ENCODE measurements around the gene KCNQ5.

The KCNQ5 gene

GRCh38 chr6:72810571-72811280 is 188.9 kb downstream of the KCNQ5 start:
- DNase-seq: no peak

- no peak for DNase-seq
These were observed 190.1 kb downstream of the KCNQ5 start for GRCh38 chr6:72811971-72812421.

- no peak for DNase-seq
These were observed 192.1 kb downstream of the KCNQ5 start for GRCh38 chr6:72813807-72814596.

GRCh38 chr6:72816022-72816421 is 194.2 kb downstream of the KCNQ5 start:
- no peak for DNase-seq

GRCh38 chr6:72817208-72817607 is 195.3 kb downstream of the KCNQ5 start:
- DNase-seq: no peak

- no peak for DNase-seq
These were observed 197.7 kb downstream of the KCNQ5 start for GRCh38 chr6:72819609-72820008.

- DNase-seq: no peak
These were observed 198.3 kb downstream of the KCNQ5 start for GRCh38 chr6:72820153-72820552.

GRCh38 chr6:72820906-72821305 is 199.0 kb downstream of the KCNQ5 start:
- DNase-seq: no peak

GRCh38 chr6:72822023-72822422 is 200.2 kb downstream of the KCNQ5 start:
- DNase-seq: no peak

GRCh38 chr6:72822691-72823090 is 200.8 kb downstream of the KCNQ5 start:
- no peak for DNase-seq

- no peak for DNase-seq
These were observed 203.0 kb downstream of the KCNQ5 start for GRCh38 chr6:72824833-72825232.

GRCh38 chr6:72825315-72825911 is 203.5 kb downstream of the KCNQ5 start:
- no peak for DNase-seq

GRCh38 chr6:72826037-72826436 is 204.2 kb downstream of the KCNQ5 start:
- DNase-seq: no peak

GRCh38 chr6:72826744-72827438 is 205.0 kb downstream of the KCNQ5 start:
- no peak for DNase-seq

GRCh38 chr6:72828904-72829303 is 207.0 kb downstream of the KCNQ5 start:
- DNase-seq: no peak

- no peak for DNase-seq
These were observed 210.4 kb downstream of the KCNQ5 start for GRCh38 chr6:72832271-72832670.

- DNase-seq: no peak
These were observed 213.9 kb downstream of the KCNQ5 start for GRCh38 chr6:72835749-72836148.

- DNase-seq: no peak
These were observed 215.1 kb downstream of the KCNQ5 start for GRCh38 chr6:72836971-72837370.

- DNase-seq: no peak
These were observed 219.3 kb downstream of the KCNQ5 start for GRCh38 chr6:72841195-72841594.

GRCh38 chr6:72842140-72842539 is 220.3 kb downstream of the KCNQ5 start:
- DNase-seq: no peak

GRCh38 chr6:72844614-72845013 is 222.8 kb downstream of the KCNQ5 start:
- DNase-seq: no peak

- DNase-seq: no peak
These were observed 227.5 kb downstream of the KCNQ5 start for GRCh38 chr6:72849346-72849745.

GRCh38 chr6:72850040-72850439 is 228.2 kb downstream of the KCNQ5 start:
- no peak for DNase-seq

Measured in NCI-H1417 (cell line).